CD4-positive, alpha-beta T cell treated with Interleukin-1 beta for 1 hour (primary cell): ENCODE data around the gene GABBR2.
"Not testable (repeated sequence)": the region's sequence is repeated elsewhere in the genome, so short reads cannot be mapped to it uniquely, and the experiment has no call there.

Source experiments
- DNase-seq, 2 donors: peaks; one replicate each; pipeline ENCODE4 v3.0.0-alpha.2; 2020 to 2022

GABBR2 gene

GRCh38 chr9:98311541-98311940 lies 397.2 kb downstream of the GABBR2 start:
- no peak for DNase-seq

GRCh38 chr9:98310752-98311392 lies 397.9 kb downstream of the GABBR2 start:
- no peak for DNase-seq

GRCh38 chr9:98306384-98307145 lies 402.2 kb downstream of the GABBR2 start:
- DNase-seq: no peak

- no peak for DNase-seq
Measured at GRCh38 chr9:98304381-98304780, 404.4 kb downstream of the GABBR2 start.

- no peak for DNase-seq
Measured at GRCh38 chr9:98303633-98304125, 405.1 kb downstream of the GABBR2 start.

GRCh38 chr9:98302938-98303632 lies 405.6 kb downstream of the GABBR2 start:
- no peak for DNase-seq

- no peak for DNase-seq
Measured at GRCh38 chr9:98302150-98302549, 406.6 kb downstream of the GABBR2 start.

- DNase-seq: no peak
Measured at GRCh38 chr9:98300611-98301010, 408.1 kb downstream of the GABBR2 start.

- no peak for DNase-seq
Measured at GRCh38 chr9:98298476-98298875, 410.3 kb downstream of the GABBR2 start.

- DNase-seq: no peak
Measured at GRCh38 chr9:98295824-98296223, 412.9 kb downstream of the GABBR2 start.

- DNase-seq: no peak
Measured at GRCh38 chr9:98291820-98292219, 416.9 kb downstream of the GABBR2 start.

GRCh38 chr9:98290411-98290810 lies 418.3 kb downstream of the GABBR2 start:
- no peak for DNase-seq

- no peak for DNase-seq
Measured at GRCh38 chr9:98289614-98290201, 419.0 kb downstream of the GABBR2 start.

GRCh38 chr9:98288881-98289280 lies 419.9 kb downstream of the GABBR2 start:
- DNase-seq: no peak

- no peak for DNase-seq
Measured at GRCh38 chr9:98287384-98287783, 421.4 kb downstream of the GABBR2 start.

- no peak for DNase-seq
Measured at GRCh38 chr9:98285446-98285845, 423.3 kb downstream of the GABBR2 start.

GRCh38 chr9:98284754-98285153 lies 424.0 kb downstream of the GABBR2 start:
- DNase-seq: no peak

GRCh38 chr9:98283143-98283542 lies 425.6 kb downstream of the GABBR2 start:
- DNase-seq: not testable (repeated sequence)

- DNase-seq: no peak
Measured at GRCh38 chr9:98281281-98281680, 427.5 kb downstream of the GABBR2 start.

- DNase-seq: no peak
Measured at GRCh38 chr9:98280574-98280973, 428.2 kb downstream of the GABBR2 start.

GRCh38 chr9:98280162-98280561 lies 428.6 kb downstream of the GABBR2 start:
- no peak for DNase-seq

- DNase-seq: no peak
Measured at GRCh38 chr9:98276907-98277469, 431.7 kb downstream of the GABBR2 start.

- no peak for DNase-seq
Measured at GRCh38 chr9:98275159-98275558, 433.6 kb downstream of the GABBR2 start.
